NCI-H1105 treated with DMSO at 0.1 percent for 48 hours (cell line): ENCODE data around the gene CRB3.
A peak's percentile ranks its signal among the peaks of the same experiment; 100 is the strongest.
"Not testable (repeated sequence)": the region's sequence is repeated elsewhere in the genome, so short reads cannot be mapped to it uniquely, and the experiment has no call there.

ENCODE experiments used
- DNase-seq: peaks from one replicate; lab custom pipeline; 2025; lab: John Stamatoyannopoulos, UW

Gene CRB3, protein sequence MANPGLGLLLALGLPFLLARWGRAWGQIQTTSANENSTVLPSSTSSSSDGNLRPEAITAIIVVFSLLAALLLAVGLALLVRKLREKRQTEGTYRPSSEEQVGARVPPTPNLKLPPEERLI

GRCh38 chr19:6464070-6464873 is at the start of gene CRB3:
CRB3 (plus strand) TSS chr19:6464271; CDS start chr19:6464702, 431 bp downstream.
- peak; percentile 85 for DNase-seq

DNA sequence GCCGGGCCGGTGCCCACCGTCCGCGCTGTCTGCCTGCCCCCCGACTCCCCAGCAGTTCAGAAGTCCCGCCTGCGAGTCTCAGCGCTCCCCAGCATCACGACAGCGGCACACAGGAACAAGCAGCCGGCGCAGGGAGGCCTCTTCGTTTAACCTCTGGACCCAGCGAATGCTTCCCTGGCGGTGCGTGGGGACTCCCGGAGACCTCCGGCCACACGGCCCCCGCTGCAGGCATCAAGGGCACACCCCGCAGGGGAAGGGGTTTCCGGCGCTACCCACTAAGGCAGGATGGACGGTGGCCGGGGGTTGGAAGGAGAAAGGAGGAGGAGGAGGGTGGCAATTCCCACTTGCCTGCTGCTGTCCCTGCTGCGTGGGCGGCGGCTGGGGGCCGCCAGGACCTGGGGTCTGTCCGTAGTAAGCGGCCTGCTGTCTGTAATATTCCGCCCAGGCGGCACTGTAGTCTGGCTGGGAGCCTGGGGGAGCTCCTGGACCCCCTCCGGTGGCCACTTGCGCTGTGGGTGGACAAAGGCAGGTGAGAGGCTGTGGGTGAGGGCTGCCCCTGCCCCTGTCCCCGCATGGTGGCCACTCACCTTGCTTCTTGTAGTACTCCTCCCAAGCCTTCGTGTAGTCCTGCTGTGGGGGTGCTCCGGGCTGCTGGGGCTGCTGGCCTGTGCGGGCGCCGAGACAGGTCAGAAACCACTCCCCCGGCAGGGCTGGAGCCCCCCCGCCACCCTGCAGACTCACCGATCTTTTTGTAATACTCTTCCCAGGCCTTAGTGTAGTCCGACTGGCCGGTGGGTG is 49.1 kb upstream of the CRB3 start:
- DNase-seq = no peak

- no peak for DNase-seq
These were observed 48.4 kb upstream of the CRB3 start for GRCh38 chr19:6415591-6416190.

DNA sequence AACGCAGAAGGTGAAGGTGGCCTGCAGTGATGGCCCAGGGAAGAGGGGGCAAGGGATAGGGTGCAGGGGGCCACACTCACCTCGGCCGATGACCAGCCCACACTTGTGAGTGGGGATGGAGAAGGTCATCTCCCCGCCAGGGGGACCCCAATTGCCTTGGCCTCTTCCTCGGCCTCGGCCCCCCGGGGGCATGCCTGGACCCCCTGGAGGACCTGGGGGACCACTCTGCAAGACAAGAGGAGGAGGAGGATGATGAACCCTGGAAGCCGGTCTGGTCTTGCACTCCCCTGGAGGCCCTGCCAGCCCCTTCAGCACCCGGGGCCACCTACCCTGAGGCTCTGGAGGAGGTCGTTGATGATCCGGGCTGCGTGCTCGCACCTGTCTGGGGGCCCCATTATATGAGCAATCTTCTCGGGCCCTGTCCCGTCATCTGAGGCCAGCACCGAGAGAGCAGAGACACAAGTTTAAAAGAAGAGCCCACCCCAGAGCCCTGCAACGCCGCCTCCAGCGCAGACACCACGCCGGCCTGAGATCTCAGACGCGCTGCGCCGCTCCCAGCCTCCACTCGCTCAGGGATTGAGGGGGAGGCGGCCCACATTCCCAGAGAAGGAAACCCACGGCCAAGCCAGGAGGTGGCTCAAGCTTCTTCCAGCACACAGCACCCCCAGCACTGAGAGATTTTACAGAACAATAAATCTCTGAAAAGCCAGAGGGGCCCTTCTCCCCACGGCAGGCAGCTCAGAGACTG is 47.2 kb upstream of the CRB3 start:
- DNase-seq = no peak

DNA sequence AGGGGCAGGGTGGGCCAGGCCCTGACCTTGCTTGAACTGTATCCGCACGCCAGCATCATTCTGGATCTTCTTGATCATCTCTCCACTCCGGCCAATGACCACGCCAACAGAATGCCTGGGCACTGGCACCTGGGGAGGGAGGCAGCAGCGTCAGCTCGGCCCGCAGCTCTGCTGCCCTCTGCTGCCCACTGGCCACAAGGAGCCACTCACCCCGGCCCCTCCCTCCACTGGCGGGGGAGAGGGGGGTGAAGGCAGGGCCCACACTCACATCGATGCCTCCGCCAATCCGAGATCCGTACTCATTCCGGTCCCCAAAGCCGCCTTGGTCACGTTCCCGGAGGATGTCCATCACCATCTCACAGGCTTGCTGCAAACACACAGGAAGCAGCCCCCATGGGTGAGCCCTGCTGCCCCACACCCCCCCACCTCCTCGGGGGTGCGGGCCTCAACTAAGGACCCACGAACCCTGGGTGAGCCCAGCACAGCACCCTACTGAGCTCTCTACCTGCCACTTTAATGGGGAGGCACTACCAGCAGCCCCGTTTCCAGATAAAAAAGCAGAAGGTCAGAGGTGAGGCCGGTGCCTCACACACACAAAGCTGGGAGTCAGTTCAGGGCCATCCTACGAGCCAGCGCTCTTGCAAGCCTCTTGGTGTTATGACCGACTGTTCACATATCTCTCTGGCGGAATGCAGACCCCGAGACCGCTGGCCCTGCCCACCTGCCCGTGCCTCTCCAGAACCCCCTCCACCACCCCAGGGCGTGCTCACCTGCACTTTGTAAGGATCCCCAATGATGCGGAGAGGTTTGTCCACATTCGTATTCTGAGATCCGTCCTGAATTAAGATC is 46.1 kb upstream of the CRB3 start:
- no peak for DNase-seq

- no peak for DNase-seq
These were observed 45.5 kb upstream of the CRB3 start for GRCh38 chr19:6418562-6418932.

GRCh38 chr19:6421075-6422014 is 42.7 kb upstream of the CRB3 start:
- no peak for DNase-seq

DNA sequence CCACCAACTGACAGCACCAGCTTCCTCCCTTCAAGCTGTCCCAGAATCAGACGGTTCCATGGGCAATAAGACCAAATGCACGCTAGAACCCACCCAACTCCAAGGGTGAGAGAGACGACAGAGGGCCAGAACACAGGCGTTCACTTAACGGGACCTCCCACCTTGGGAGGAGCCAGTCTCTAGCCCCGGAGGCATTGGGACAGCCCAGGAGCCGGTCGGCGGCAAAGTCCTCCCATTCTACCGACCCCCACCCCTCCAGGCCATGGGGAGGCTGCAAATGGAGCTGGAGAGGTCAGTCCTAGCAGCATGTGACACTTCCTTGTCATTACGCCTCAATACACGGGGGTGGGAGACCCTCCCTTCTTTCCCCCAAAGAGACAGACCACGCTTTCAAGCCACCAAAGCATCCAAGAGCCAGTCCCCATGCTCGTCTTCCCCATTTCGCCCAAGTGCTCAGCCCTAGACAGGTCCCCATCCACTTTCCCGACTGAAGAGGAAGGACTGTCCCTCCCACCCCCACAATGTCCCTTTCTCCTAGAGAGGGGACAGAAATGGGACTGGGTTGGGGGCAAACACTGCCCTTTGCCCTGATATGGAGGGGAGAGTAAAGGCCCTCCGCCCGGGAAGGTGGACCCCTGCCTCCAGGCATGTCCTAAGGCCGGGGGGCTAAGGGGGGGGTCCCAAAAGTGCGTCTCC is 40.4 kb upstream of the CRB3 start:
- no peak for DNase-seq

DNA sequence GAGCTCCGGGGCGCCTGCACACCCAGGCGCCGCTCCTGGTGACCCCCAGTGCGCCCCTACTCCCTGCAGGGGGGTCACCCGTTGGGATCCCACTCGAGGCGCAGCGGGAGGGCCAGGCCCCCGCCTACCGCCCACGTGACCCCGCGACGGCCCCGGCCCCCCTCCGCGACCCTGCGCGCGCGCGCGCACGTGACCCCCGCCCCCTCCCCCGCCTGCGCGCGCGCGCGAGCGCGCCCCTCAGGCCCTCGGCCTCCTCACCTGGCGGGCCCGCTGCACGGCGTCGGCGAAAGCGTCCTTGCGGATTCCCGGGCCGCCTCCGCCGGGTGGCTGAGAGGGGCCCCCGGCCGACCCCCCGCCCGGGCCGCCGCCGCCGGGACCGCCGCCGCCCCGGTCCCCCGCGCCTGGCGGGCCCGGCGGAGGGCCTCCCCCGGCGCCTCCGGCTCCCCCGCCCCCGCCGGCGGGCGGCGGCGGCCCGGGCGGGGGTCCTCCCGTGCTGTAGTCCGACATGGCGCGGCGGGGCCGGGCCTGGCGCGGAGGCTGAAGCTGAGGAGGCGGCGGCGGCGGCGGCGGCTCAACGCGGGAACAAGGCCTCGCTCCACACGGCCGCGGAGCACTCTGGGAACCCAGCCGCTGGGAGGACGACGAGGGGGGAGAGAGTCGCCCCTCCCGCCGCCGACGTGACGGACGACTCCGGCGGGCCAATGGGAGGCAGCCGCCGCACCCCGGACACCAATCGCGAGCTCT is 39.7 kb upstream of the CRB3 start, which contains the start of gene KHSRP:
Gene KHSRP (minus strand): TSS at position 617 of the 744 bp plus-strand sequence. CDS start 110 bp downstream, at position 507.
- DNase-seq = no peak

GRCh38 chr19:6424939-6425731 is 38.9 kb upstream of the CRB3 start:
- DNase-seq = peak; percentile 100

DNA sequence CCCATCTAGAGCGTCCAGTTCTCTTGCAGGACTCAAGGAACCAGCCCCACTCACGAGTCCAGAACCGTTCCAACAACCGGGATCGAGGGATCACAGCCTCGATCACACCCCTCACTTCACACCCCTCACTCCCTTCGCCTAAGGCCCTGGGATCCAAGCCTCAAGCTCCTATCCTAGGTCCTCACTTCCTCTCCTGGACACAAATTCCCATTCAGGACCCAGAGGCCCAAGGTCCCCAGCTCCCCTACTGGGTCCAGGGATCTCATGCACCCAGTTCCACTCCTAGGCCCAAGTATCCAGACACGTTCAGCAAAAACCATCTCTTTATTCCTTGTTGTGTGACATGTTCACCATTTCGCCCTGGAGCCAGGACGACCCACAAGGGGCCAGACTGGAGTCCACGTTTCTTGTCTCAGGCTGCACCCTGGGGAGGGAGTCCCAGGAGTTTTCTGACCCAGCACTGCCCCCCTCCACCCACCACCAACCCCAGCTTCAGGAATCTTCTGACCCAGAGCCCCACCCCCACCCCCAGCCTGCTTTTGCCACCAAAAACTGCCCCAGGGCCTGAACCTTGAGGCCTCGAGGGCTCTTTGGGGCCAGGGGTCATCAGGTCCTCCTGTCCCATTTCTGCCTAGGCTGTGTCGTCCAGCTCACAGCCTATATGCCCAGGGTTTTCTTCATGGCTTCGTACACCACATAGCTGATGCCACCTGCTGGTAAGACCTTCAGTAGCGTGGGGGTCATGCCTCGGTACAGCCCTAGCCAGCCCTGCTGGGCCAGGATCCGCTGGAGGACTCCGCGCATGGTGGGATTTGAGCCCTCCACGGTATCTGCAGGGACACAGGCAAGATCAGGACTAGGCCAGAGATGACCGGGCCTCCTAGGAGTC is 38.1 kb upstream of the CRB3 start:
- DNase-seq = no peak

DNA sequence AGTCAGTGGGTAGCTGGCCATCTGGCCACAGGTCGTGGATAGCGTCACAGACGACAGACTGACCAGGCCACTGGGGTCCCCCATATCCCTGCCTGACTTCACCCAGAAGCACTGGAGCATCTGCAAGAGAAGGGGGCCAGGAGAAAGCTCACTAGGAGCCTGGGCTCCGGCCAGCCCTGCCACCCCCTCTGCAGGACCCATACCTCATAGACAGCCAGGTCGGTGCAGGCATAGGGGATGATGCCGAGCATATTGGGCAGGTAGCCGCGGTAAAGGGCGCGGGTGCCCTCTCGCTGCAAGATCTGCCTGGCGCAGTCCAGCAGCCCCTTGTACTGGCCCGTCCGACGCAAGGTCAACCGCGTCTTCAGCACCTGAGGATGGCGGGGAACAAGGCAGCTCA is 36.9 kb upstream of the CRB3 start:
- DNase-seq = no peak

DNA sequence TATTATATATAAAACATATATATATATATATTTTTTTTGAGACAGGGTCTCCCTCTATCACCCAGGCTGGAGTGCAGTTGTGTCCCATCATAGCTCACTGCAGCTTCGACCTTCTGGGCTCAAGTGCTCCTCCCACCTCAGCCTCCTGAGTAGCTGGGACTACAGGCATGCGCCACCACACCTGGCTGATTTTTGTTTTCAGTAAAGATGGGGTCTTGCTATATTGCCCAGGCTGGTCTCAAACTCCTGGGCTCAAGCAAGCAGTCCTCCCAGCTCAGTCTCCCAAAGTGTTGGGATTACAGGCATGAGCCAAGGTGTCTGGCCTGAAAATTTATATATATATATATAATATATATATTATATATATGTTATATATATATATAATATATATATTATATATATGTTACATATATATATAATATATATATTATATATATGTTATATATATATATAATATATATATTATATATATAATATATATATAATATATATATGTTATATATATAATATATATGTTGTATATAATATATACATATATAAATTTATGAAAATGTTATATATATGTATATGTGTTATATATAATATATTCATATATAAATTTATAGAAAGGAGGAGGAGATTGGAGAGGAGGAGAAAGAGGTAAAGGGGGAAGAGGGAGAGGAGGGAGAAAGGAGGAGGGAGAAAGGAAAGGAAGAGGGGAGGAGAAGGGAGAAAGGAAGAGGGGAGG is 35.2 kb upstream of the CRB3 start:
- not testable (repeated sequence) for DNase-seq

GRCh38 chr19:6429419-6430221 is 34.5 kb upstream of the CRB3 start:
- DNase-seq = no peak

DNA sequence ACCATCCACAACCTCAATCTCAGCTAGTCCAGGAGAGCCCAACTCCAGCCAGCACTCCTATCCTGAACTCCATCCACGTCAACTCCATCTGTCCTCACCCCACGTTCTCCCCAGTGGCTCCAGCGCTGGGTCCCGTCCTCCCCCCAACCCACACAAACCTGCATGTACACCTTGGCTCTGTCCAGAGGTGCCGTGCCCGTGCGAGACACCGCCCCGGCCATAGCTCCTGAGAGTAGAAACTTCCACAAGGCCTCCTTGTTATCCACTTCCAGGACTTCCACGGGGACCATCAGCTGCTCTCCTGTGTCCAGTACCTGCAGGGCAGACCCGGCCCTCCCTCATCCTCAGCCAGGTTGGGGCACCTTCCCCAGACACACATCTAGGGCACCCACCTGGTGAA is 32.2 kb upstream of the CRB3 start:
- no peak for DNase-seq
